Testis (tissue), 3 donors: Measurements from ENCODE around the gene ZNF234. TPM values are rescaled to one million over a fixed set of nuclear protein-coding genes. Genes with fewer than 3 reads are reported as not detected.
A peak's percentile ranks its signal among the peaks of the same experiment; 100 is the strongest.

Source experiments
- DNase-seq: peaks from one replicate; pipeline ENCODE4 v3.0.0-alpha.2; 2019
- H3K27ac ChIP-seq, 2 donors: fragments of 200-600 bp; sonication (generic); one replicate each; pipeline ENCODE4 v1.5.1; 2019
- H3K27me3 ChIP-seq: fragments of 200-600 bp; sonication (generic); one replicate; pipeline ENCODE4 v1.5.1; 2019
- H3K36me3 ChIP-seq: fragments of 200-600 bp; sonication (generic); one replicate; pipeline ENCODE4 v1.5.1; 2017; ENCODE audit warnings: low read depth; ENCODE audit errors: missing control alignments
- H3K4me1 ChIP-seq: fragments of 200-600 bp; sonication (generic); one replicate; pipeline ENCODE4 v1.5.1; 2019
- H3K4me3 ChIP-seq, 2 donors: fragments of 200-600 bp; sonication (generic); one replicate each; pipeline ENCODE4 v1.5.1; 2017 to 2019
- H3K9me3 ChIP-seq: fragments of 200-600 bp; sonication (generic); one replicate; pipeline ENCODE4 v1.5.1; 2017
- CTCF ChIP-seq, 3 experiments: fragments of 450-650 bp in 2 of 3; fragments of 200-600 bp in 1 of 3; sonication (generic) in 1 of 3; IDR thresholded peaks; one replicate each; pipeline ENCODE4 v1.5.1; 2016 to 2019; ENCODE audit warnings: antibody characterized with exemption in 3 of 3, mild to moderate bottlenecking in 2 of 3, moderate library complexity in 1 of 3
- POLR2A ChIP-seq: fragments of 450-650 bp; IDR thresholded peaks from one replicate; pipeline ENCODE4 v1.6.1; 2017; ENCODE audit warnings: antibody characterized with exemption, mild to moderate bottlenecking, moderate library complexity
- WGBS, 2 donors: methylation state at CpG; one replicate each; pipeline ENCODE4 v1.1.5; 2018; 5-methylcytosine and 5-hydroxymethylcytosine counted together
- intact Hi-C: fragments of 100-400 bp; cut with DNase I; formaldehyde crosslinking; loops from one replicate; pipeline ENCODE4 v1.15.1; 2023; ENCODE audit warnings: low total_unique reads
- polyA plus RNA-seq: library from polyadenylated mRNA; stranded (reverse); fragments of 350-450 nt; fragmentation: Illumina TruSeq; extraction: RNeasy Lipid Tissue Mini Kit (QIAGEN cat#74804); gene quantifications from one replicate; pipeline ENCODE4 v1.2.3, GENCODE V29; 2014; ENCODE audit warnings: low read depth, low replicate concordance; ENCODE audit not compliant: insufficient read depth
- total RNA-seq, 2 donors: library from RNA; depleted of rRNA; stranded (reverse); fragments of >200 nt; gene quantifications; one replicate each; pipeline ENCODE4 v1.2.3, GENCODE V29; 2016

Gene ZNF234
- total and polyA plus RNA-seq, 3 donors from 2014 or later: 3.4 to 8.5 (median 7.9) TPM

- Histone ChIP-seq H3K36me3 (no peaks in the 10 kb centered on the region), H3K4me3 (no peak overlapping the region), H3K9me3 (no peaks in the 10 kb centered on the region), H3K27ac (no peak overlapping the region), H3K4me1 (no peaks in the 10 kb centered on the region), H3K27me3 (no peaks in the 10 kb centered on the region)
- TF ChIP-seq CTCF (IDR thresholded peaks at IDR 0.05) (no peak), POLR2A (no peak)
- WGBS, 2 donors: 83 to 89% methylated on average over 5 of the region's 5 CpGs
- intact Hi-C loops: no loop called here
- DNase-seq: no peak
Observed at GRCh38 chr19:44151491-44151890, 10.1 kb downstream of the ZNF234 start.

DNA sequence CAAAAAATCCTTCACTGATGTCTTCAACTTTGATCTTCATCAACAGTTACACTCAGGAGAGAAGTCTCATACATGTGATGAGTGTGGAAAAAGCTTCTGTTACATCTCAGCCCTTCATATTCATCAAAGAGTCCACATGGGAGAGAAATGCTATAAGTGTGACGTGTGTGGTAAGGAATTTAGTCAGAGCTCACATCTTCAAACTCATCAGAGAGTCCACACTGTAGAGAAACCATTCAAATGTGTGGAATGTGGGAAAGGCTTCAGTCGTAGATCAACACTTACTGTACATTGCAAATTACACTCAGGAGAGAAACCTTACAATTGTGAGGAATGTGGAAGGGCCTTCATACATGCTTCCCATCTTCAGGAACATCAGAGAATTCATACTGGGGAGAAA, 15.1 kb downstream of the ZNF234 start:
- H3K36me3 ChIP-seq: no peaks in the 10 kb centered on the region
- H3K9me3 ChIP-seq: no peaks in the 10 kb centered on the region
- H3K27ac ChIP-seq: no peak overlapping the region
- no peaks in the 10 kb centered on the region for H3K4me1 ChIP-seq
- TF ChIP-seq CTCF (IDR thresholded peaks at IDR 0.05): no peak
- no peak for TF ChIP-seq POLR2A
- no peaks in the 10 kb centered on the region for H3K27me3 ChIP-seq
- 100% methylated on average over 2 of the region's 2 CpGs for WGBS, 2 donors
- intact Hi-C loops: no loop called here
- no peak for DNase-seq
- H3K4me3 ChIP-seq: no peak overlapping the region

- no peak overlapping the region for H3K27ac ChIP-seq
- no peaks in the 10 kb centered on the region for H3K27me3 ChIP-seq
- peaks cover 9% of the 10 kb centered on the region for H3K4me1 ChIP-seq
- TF ChIP-seq POLR2A (no peak), CTCF (IDR thresholded peaks at IDR 0.05) (no peak)
- 78 to 81% methylated on average over 2 of the region's 2 CpGs for WGBS, 2 donors
- no peaks in the 10 kb centered on the region for H3K36me3 ChIP-seq
- H3K9me3 ChIP-seq: no peaks in the 10 kb centered on the region
- DNase-seq: no peak
- H3K4me3 ChIP-seq: peak overlapping the region in 1 of 2 donors; percentile 71
- intact Hi-C loops: no loop called here
Observed at GRCh38 chr19:44163789-44164188, 22.4 kb downstream of the ZNF234 start.

- peaks cover 9% of the 10 kb centered on the region for H3K4me1 ChIP-seq
- intact Hi-C loops: no loop called here
Observed at GRCh38 chr19:44164327-44164672, 22.9 kb downstream of the ZNF234 start.

More at GRCh38 chr19:44164327-44164672, 22.9 kb downstream of the ZNF234 start:
- WGBS, 2 donors: 39 to 64% methylated on average over 3 of the region's 3 CpGs
- Histone ChIP-seq H3K27me3 (no peaks in the 10 kb centered on the region), H3K27ac (peak overlapping the region in 1 of 2 donors; percentile 91), H3K9me3 (no peaks in the 10 kb centered on the region), H3K4me3 (peak overlapping the region; percentile 71 to 90), H3K36me3 (no peaks in the 10 kb centered on the region)
- no peak for DNase-seq
- TF ChIP-seq POLR2A: no peak
- TF ChIP-seq CTCF (IDR thresholded peaks at IDR 0.05): no peak
